Stimulated activated CD4-positive, alpha-beta T cell treated with anti-CD3 and anti-CD28 coated beads, Interleukin-15, amount 100 ng/mL, for 24 hours (primary cell): ENCODE results near the gene ZCWPW2.

Source experiments
- DNase-seq: peaks from one replicate; pipeline ENCODE4 v3.0.0-alpha.2; 2020

ZCWPW2 gene

DNA sequence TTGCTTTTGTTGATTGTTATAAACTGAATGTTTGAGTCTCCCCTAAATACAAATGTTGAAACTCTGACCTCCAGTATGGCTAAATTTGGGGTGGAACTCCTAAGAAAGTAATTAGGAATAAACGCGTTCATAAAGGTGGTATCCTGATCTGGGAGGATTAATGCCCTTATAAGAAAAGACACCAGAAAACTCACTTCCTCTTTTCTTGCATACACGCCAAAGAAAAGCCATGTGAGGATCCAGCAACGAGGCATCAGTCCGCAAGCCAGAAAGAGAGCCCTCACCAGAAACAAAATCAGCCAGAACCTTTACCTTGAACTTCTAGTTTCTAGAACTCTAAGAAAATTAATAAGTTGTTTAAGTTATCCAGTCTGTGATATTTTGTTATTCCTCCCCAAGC is 37.5 kb downstream of the ZCWPW2 start:
- no peak for DNase-seq

DNA sequence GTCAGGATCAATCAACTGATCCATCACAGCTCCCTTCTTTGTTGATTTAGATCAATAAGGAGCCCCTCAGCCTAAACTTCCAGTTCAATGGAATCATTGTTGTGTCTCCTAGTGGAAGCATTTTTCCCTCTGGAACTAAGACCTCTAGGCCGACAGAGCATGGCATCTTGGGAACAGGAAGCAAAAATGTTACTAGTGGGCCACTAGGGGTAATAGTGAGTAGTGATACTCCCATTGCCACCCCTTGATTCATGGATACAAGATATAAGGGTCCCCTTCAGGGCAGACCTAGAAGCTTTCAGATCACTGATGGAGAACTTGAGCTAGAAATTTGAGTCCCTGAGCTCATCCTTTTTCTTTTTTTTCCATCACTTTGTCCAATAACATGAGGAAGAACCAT is 40.5 kb downstream of the ZCWPW2 start:
- no peak for DNase-seq

DNA sequence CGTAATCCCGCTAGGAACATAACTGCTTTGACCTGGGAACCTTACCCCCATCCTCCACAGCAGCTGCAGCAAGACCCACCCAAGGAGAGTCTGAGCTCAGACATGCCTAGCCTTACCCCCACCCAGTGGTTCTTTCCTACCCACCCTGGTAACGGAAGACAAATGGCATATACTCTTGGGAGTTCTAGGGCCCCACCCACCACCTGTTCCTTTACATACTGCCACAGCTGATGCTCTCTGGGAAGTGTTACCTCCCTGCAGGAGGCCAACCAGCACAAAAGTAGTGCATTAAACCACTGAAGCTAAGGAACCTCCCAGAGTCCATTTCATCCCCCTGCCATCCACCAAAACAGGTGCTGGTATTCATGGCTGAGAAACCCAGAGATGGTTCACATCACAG is 50.7 kb downstream of the ZCWPW2 start:
- DNase-seq: no peak

DNA sequence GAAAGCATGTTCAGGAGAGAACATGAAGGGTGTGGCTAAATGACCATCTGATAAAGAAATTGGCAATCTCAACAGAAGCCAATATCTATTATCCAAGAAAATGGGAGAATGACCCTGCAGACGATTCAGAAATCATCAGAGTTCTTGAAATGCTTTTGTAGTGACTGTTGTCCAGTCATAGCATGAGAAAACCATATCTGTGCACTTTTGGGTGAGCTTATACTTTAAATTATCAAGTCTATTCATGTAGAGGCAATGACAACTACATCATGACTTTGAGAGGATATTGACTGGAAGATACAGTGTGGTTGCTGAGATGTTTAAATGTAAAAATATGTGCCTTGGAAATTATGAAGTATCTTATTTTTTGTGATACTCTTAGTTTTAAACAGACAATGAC is 57.7 kb downstream of the ZCWPW2 start:
- DNase-seq: no peak

DNA sequence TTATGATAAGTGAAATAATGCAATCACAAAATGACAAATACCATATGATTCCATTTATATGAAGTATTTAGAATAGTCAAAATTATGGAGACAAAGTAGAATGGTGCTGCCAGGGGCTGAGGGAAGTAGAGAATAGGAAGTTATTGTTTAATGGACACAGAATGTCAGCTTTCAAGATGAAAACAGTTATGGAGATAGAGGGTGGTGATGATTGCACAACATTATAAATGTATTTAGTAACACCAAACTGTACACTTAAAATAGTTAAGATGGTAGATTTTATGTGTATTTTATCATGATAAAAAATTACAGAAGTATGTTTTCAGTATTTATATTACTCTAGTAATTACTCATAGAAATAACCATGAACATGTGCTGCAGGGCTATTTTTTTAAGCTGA is 100.9 kb downstream of the ZCWPW2 start:
- DNase-seq: no peak

DNA sequence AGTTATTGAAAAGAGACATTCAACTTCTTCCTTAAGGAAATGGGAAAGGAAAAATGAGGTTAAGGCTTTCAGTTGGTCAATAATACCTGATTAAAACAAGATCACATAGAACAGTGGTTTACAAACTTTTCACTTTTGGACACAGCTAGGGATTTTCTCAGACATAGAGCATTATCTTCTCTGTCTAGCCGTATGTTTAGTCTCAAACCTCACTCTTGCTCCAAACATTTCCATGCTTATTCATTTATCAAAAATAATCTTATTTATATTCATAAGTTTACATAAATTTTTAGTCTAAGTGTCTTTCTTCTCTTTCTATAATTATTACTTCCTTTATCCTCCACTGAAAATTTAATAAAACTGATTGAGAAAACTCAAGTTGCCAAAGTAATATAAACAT is 114.3 kb downstream of the ZCWPW2 start:
- no peak for DNase-seq

DNA sequence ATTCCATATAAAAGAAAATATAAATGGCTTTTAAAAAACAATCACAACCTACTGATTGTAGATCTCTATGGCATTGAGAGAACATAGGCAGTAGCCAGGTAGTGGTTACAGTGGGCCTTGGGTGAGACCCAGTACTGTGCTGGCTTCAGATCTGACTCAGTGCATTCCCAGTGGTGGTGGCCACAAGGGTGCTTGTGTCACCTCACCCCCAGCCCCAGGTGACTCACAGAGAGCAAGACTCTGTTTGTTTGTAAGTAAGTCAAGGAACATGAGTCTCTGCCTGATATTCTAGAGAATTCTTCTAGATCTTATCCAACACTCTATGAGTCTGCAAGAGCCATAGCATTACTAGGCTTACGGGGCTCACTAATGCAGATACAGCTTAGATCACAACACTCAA is 118.9 kb downstream of the ZCWPW2 start:
- peak; percentile 1 for DNase-seq

DNA sequence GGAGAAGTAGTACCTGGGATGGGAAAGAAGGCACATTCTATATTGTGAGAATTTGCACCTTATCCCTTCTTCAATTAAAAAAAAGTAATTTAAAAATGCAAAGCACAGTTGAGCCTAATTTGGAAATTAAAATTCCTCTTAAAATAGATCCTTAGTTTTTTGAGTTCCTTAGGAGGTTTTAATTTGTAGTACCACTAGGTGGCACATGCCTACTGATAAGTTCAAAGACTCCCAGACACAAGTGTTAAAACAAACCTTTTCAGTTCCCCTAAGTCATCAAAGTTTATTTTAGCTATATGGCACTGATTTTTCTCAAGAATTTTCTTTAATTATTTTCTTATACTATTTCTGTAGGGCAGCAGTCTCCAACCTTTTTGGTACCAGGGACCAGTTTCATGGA is 127.7 kb downstream of the ZCWPW2 start:
- DNase-seq: no peak

DNA sequence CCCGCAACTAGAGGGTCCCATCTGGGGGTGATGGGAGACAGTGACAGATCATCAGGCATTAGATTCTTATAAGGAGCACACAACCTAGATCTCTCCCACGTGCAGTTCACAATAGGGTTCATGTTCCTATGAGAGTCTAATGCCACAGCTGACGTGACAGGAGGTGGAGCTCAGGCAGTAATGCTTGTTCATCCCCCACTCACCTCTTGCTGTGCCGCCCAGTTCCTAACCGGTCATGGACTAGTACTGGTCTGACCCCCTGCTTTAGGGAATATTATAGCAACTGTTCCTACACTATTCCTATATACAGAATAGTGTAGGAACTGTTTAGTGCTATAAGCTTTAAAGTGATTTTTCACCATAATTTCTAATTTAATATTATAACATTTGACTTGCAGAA is 128.2 kb downstream of the ZCWPW2 start:
- no peak for DNase-seq

DNA sequence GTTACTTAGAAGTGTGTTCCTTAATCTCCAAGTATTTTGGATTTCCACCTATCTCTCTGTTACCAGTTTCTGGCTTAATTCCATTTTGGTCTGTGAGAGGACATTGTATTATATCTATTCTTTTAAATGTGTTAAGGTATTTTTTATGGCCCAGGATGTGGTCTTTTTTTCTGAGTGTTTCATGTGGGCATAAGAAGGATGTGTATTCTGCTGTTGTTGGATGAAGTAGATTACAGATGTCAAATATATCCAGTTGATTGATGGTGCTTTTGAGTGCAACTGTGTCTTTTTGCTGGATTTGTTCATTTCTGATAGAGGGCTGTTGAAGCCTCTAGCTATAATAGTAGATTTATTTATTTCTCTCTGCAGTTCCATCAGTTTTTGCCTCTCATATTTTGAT is 136.6 kb downstream of the ZCWPW2 start:
- DNase-seq: no peak

DNA sequence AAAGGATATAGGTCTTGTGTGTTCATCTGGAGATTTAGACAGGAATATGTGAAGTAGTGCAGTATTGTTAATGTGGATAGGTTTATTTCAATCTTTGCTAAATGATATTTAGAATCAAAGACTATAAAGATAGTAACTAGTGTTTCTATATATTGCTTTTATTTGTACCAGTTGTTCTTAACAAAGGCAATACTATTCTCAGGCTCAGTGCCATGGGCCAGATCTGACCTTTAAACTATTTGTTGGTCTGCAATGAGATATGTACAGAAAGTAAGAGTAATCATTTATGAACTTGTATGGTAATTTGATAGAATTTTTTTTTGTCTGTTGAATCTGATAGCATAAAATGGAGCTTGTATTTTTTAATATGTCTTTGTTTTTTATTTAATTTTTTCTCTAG is 146.8 kb downstream of the ZCWPW2 start:
- no peak for DNase-seq

DNA sequence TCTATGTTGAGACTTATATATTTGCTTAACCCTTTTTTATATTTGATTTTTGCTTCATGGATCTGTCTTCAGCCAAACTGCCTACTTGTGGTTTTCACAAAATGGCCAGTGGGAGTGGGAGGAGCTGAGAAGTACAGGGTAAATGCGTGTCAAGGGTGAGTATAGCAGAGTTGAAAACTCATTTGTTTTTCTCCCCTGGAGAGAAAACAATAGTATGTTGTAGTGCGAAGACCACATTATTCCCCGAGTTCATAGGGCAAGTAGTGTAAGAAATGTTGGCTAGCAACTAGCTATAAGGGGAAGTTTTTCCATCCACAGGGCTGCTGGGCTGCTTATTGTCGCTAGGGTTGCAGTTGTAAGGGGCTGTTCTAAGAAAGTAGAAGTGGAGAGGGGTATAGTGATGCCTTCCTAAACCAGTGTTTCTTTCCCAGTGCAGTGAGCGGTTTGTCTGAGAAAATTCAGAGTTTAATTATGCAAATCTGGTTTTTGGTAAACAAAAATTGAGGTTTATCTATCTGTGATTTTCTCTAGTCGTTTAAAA is 153.9 kb downstream of the ZCWPW2 start:
- no peak for DNase-seq

DNA sequence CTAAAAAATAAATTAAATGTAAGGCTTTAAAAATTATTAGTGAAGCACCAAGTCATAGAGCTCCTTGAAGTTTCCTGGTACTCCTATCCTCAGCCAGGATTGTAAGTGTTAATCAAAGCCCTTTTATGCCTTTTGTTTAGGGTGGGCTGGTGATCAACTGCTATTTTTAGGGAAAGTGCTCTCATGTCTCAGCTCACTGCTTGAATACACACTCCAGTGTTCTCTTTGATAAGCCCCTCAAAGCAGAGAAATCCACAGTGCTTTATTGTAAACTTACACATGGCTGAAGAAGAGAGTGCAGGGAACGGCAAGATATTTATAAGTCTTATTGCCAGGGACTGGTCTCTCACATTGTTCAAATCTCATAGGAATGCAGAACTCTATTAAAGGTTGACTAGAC is 156.5 kb downstream of the ZCWPW2 start:
- no peak for DNase-seq

DNA sequence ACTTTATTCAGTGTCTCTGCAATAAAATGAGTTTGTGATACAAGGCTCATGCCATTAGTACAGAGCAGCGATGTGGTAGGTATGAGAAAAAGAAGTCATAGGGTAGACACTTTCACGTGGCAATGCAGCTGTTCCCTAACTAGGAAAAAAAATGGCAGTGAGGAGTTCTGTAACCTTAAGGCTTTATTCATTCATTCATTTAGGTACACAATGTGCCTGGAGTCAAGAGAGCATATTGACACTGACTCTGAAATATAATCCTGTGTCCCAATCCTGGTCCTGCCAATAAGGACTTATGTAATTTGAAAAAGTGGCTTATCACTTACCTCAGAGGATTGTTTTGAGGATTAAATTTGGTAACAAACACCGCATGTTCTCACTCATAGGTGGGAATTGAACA is 173.1 kb downstream of the ZCWPW2 start:
- no peak for DNase-seq

DNA sequence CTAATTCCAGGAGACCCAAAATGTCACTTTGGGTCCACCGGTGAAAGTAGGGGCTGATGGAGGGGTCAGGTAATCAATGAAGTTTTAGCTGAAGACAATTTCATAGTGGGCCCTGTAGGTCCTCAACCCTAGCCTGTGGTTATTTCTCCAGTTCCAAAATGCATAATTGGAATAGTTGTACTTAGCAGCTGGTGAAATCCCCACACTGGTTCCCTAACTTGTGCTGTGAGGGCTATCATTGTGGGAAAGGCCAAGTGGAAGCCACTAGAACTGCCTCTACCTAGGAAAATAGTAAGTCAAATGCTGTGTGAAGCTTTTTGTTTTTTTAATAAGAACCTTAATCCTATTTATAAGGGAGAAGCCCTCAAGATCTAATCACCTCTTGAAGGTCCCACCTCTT is 193.8 kb downstream of the ZCWPW2 start:
- no peak for DNase-seq

DNA sequence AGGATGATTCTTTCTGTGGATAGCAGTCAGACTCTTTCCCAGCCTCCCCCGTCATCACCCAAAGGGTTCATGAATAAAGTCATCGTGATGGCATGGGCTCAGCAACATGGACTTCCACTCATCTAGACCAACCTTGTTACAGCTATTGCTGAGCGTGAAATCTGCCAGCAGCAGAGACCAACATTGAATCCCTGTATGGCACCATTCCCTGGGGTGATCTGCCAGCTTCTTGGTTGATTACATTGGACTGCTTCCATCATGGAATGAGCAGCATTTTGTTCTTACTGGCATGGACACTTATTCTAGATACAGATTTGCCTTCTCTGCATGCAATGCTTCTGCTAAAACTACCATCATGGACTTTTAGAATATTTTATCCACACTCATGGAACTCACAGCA is 195.7 kb downstream of the ZCWPW2 start:
- no peak for DNase-seq

DNA sequence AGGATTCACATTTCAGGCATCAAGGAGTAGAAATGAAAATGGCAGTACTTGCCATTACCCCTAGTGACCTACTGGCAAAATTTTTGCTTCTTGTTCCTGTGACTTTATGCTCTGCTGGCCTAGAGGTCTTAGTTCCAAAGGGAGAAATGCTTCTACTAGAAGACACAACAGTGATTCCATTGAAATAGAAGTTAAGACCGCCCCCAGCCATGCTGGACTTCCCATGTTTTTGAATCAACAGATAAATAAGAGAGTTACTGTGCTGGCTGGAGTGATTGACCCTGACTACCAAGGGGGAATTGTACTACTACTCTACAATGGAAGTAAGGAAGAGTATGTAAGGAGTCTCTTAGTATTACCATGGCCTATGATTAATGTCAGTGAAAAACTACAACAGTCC is 196.3 kb downstream of the ZCWPW2 start:
- DNase-seq: no peak

DNA sequence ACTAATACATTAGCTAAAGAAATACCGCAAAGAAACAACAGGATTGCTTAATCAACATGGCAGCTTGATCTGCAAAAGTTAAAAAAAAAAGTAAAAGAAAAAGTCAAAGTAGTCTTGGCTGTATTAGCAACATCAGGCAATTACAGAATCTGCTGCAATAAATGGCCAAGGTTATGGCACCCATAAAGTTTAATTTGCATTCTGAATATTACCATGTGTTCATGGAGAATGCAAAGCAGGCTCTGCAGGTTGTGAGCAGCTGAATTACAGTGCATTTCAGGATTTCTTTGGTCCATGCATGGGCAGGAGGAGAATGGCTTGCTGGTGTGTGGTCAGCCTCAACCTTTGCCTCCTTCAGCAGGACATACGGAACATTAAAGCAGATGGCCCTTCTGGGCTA is 199.2 kb downstream of the ZCWPW2 start:
- DNase-seq: no peak

DNA sequence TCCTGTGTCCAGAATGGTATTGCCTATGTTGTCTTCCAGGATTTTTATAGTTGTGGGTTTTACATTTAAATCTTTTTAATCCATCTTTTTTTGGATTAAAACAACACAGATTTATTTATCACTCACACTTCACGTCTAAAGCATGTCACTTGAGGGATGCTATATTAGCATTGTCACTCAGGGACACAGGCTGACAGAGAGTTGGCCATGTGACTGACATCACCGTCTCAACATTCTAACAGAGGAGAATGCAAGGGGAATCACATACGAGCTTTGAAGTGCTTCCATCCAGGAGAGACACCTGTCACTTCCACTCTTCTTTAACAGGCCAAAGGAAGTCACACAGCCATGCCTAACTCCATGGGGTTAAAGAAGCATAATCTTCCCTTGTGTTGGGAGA is 204.7 kb downstream of the ZCWPW2 start:
- DNase-seq: no peak

DNA sequence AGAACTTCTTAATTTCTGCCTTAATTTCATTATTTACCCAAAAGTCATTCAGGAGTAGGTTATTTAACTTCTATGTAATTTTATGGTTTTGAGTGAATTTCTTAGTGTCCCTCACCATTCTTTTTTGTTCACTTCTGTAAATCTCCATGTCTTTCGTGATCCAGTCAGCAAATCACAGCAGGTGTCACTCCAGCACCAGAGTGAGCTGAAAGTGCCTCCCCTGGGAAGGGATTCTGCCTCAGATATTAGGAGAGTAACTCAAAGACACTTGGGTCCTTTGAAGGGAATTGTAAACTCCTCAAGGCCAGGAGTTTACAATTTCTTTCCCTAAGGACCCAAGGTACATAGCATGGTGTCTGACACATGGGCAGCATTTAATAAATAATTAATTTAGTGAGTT is 207.7 kb downstream of the ZCWPW2 start:
- no peak for DNase-seq

DNA sequence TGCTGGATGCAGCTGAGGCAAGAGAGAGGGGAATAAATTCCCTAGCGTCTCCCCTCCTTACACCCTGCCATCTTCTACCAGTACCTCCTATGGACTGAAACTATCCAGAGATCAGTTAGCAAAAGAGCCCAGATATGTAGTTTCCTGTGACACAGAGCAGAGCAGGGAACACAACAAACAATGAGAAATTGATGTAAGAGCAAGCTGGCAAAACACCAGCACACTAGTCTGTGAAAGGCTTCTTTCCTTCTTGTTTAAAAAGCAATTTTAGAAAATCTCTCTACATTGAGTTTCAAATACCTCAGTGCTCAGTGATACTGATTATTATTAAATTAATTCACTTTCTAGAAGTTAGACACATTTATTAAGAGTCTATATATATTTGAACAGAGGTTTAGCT is 215.7 kb downstream of the ZCWPW2 start:
- no peak for DNase-seq

DNA sequence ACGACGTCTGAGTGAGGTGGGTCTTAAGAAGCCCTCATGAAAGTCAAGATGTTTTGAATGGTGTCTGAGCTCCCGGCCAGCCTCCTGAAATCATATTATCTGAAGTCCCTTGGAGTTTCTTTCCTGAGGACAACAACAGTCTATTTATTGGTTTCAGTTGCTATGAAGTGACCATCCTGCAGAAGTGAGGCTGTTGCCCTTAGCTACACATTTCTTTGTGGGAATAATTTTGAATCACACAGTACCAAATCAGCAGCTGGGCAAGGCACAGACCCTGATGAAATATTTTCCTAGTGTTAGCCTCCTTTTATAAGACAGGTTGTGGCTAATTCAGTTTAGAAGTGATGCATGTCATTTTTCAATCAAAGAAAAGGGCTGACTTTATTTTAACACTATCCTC is 220.8 kb downstream of the ZCWPW2 start:
- no peak for DNase-seq

DNA sequence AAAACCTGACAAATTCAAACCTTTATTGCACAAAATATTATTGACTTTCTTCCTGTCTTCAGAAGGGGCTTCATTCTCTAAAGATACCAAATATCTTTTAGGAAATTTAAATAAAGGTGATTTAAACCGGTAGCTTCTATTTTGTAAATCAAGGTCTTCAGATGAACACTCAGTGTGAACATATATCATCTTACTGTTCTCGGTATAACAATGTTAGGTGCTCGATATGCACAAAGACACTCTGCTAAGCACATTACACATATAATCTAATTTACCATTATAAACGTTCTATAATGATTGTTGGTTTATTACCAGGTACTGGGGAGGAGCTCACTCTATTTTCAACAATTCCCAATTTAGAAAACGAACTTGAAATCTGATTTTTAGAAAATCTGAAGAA is 225.5 kb downstream of the ZCWPW2 start:
- DNase-seq: no peak

DNA sequence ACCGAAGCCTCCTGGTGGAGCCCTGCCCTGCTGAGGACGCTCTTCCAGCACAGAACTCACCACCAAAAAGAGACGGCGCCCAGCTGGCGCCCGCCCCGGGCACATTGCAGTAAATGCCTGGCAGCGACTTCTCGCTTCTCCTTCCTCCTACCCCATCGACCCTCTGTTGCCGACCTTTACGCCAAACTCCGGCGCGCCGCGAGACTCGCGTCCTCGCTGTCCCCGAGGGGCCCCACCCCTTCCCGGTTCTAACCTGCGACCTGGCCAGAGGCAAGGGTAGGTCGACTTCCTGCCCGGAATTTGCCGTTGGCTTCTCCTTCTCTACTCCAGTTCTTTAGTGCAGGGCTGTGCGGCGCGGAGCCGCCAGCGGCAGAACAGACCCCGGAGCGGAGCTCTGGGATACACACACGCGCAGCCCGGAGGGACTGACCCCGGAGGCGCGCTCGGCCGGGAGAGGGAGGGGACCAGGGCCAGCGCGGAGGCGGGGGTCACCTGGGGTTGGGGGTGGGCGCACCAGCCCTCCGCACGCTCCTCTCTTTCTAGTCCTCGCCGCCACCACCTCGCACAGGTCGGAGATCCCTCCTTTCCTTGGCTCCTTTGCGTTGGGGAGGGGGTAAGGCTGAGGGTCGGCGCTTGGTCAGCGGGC is 226.7 kb downstream of the ZCWPW2 start:
- no peak for DNase-seq
